ENCODE measurements around the gene GMPR. TPM values are rescaled to one million over a fixed set of nuclear protein-coding genes. Genes with fewer than 3 reads are reported as not detected.

GMPR gene
- total and polyA plus RNA-seq, 2 donors (not counting 3 experiments of a cell fraction or from before 2014, with no cell fraction given): 36.3 to 64.0 TPM

DNA sequence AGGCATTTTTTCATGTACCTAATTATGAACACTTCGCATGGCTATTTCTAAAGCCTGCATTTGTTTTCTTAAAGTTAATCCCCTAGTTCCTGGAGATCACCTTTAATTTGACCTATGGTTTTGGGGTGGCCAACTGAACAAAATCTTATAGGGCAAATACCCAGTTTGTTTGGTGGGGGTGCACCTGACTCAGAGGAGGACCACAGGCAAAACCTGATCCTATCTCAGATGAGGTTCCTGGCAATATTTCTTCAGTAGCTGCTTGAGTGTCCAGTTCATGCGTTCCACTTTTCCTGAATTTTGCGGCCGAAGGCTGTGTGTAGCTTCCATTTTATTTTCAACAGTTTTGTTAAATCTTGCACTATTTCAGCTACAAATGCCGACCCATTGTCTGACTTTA, 10.3 kb upstream of the GMPR start:
- intact Hi-C loops (cut with micrococcal nuclease): loop anchor here (2.0 kb wide), 1 partner anchor 103 kb away; no protein-coding TSS in a partner anchor
- dilution Hi-C loops (cut with MboI; ENCODE audit: extremely low pct_ligation_motif_present, low sequenced_read_pairs): no loop called here
- CTCF ChIA-PET: interaction anchor here (1.6 kb wide), 1 partner anchor 10 kb away, joined by 8 read pairs; no protein-coding TSS in a partner anchor

More for the DNA sequence above, 10.3 kb upstream of the GMPR start:
- H3K4me1 ChIP-seq (ENCODE audit: control insufficient read depth, extremely low read depth, insufficient read depth, low read length): peaks cover 7% of the 10 kb centered on the region
- H3K79me2 ChIP-seq (ENCODE audit: control insufficient read depth, insufficient read depth, low read length): no peaks in the 10 kb centered on the region
- POLR2A ChIA-PET: no interaction called here
- no peaks in the 10 kb centered on the region for H4K20me1 ChIP-seq (replicated peaks; ENCODE audit: control insufficient read depth, extremely low read depth, insufficient read depth, low read length)
- TF ChIP-seq GATA2 (IDR thresholded peaks at IDR 0.05; ENCODE audit: insufficient read depth, insufficient read length, low read depth, low read length) (no peak), FOS (IDR thresholded peaks at IDR 0.05; ENCODE audit: borderline replicate concordance, insufficient read depth, low read length) (no peak), JUN (IDR thresholded peaks at IDR 0.05; ENCODE audit: borderline replicate concordance, insufficient read depth, insufficient read length, low read depth) (no peak), MYC (IDR thresholded peaks at IDR 0.05; ENCODE audit: low read depth, low read length) (no peak), EZH2 (IDR thresholded peaks at IDR 0.05; ENCODE audit: borderline replicate concordance, low read depth, low read length, severe bottlenecking) (no peak), POLR2A (IDR thresholded peaks at IDR 0.05; ENCODE audit: low read depth, low read length) (no peak), POLR2AphosphoS5 (IDR thresholded peaks at IDR 0.05; ENCODE audit: insufficient read depth, low read depth, low read length) (no peak)
- TF ChIP-seq, protein P1, sequence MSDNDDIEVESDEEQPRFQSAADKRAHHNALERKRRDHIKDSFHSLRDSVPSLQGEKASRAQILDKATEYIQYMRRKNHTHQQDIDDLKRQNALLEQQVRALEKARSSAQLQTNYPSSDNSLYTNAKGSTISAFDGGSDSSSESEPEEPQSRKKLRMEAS (IDR thresholded peaks at IDR 0.05; ENCODE audit: insufficient read depth, insufficient read length): no peak
- TF ChIP-seq, protein P2, sequence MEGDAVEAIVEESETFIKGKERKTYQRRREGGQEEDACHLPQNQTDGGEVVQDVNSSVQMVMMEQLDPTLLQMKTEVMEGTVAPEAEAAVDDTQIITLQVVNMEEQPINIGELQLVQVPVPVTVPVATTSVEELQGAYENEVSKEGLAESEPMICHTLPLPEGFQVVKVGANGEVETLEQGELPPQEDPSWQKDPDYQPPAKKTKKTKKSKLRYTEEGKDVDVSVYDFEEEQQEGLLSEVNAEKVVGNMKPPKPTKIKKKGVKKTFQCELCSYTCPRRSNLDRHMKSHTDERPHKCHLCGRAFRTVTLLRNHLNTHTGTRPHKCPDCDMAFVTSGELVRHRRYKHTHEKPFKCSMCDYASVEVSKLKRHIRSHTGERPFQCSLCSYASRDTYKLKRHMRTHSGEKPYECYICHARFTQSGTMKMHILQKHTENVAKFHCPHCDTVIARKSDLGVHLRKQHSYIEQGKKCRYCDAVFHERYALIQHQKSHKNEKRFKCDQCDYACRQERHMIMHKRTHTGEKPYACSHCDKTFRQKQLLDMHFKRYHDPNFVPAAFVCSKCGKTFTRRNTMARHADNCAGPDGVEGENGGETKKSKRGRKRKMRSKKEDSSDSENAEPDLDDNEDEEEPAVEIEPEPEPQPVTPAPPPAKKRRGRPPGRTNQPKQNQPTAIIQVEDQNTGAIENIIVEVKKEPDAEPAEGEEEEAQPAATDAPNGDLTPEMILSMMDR (IDR thresholded peaks at IDR 0.05; ENCODE audit: extremely low read depth in 1 of 2, insufficient read depth in 1 of 2, low read depth in 1 of 2, low read length in 2 of 2): no peak
- H3K36me3 ChIP-seq (ENCODE audit: control insufficient read depth in 2 of 2, extremely low read depth in 1 of 2, insufficient read depth in 2 of 2, low read length in 2 of 2): no peaks in the 10 kb centered on the region
- BruUV-seq (replicated peaks): no TSS peak
- H3K4me2 ChIP-seq (ENCODE audit: insufficient read depth, low read length): no peak overlapping the region
- H3K27ac ChIP-seq (ENCODE audit: insufficient read depth, low read depth, low read length): no peak overlapping the region
- no peak overlapping the region for H3K4me3 ChIP-seq (replicated peaks in 1 of 3; ENCODE audit: insufficient read depth in 1 of 3, low read depth in 1 of 3, low read length in 3 of 3)
- DNase-seq (ENCODE audit: low read depth, low spot score) (no peak), FAIRE-seq (no peak)
- no peak overlapping the region for H2AFZ ChIP-seq (ENCODE audit: low read depth, low read length)
- no peak overlapping the region for H3K9ac ChIP-seq (replicated peaks; ENCODE audit: extremely low read depth, insufficient read depth, low read length)
- H3K9me1 ChIP-seq (replicated peaks; ENCODE audit: control insufficient read depth, extremely low read depth, insufficient read depth, low read length): no peaks in the 10 kb centered on the region
- H3K9me3 ChIP-seq (replicated peaks; ENCODE audit: control insufficient read depth, insufficient read depth, low read length): no peaks in the 10 kb centered on the region
- peaks cover 0 to 3% of the 10 kb centered on the region in 2 experiments for H3K27me3 ChIP-seq (ENCODE audit: control insufficient read depth in 2 of 2, insufficient read depth in 2 of 2, low read length in 2 of 2)

Measured in endothelial cell of umbilical vein (primary cell).